GM10266 (cell line): ENCODE results near the gene TEX48.

Experiments used
- DNase-seq: peaks from one replicate; pipeline ENCODE4 v3.0.0; 2012; ENCODE audit errors: extremely low spot score
- TF ChIP-seq, protein P1 (sequence below): IDR thresholded peaks from 2 replicates; pipeline ENCODE4 v1.5.1; 2012; ENCODE audit warnings: mild to moderate bottlenecking, low read depth; ENCODE audit not compliant: control insufficient read depth, insufficient read depth; ENCODE audit errors: missing control alignments

The TEX48 gene

DNA sequence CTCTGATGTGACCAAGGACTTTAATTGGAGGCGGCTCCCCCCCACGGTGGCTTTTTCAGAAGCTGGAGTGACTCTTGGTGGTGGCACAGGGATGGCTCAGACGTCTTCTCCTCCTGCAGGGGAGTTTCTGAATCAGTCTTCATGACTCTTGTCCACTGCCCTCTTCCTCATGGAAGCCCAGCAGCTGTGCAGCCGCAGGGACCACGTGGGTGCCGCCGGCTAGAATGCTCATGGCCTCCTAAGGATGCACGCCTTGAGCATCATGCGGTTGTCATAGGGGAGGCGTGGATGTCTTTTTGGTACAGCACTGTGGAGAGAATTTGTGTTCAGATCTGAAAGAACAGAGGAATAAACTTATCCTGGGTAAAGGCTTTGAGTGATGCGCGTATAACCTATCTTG is 25.7 kb downstream of the TEX48 start:
- TF ChIP-seq, protein P1, sequence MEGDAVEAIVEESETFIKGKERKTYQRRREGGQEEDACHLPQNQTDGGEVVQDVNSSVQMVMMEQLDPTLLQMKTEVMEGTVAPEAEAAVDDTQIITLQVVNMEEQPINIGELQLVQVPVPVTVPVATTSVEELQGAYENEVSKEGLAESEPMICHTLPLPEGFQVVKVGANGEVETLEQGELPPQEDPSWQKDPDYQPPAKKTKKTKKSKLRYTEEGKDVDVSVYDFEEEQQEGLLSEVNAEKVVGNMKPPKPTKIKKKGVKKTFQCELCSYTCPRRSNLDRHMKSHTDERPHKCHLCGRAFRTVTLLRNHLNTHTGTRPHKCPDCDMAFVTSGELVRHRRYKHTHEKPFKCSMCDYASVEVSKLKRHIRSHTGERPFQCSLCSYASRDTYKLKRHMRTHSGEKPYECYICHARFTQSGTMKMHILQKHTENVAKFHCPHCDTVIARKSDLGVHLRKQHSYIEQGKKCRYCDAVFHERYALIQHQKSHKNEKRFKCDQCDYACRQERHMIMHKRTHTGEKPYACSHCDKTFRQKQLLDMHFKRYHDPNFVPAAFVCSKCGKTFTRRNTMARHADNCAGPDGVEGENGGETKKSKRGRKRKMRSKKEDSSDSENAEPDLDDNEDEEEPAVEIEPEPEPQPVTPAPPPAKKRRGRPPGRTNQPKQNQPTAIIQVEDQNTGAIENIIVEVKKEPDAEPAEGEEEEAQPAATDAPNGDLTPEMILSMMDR: no peak
- no peak for DNase-seq

DNA sequence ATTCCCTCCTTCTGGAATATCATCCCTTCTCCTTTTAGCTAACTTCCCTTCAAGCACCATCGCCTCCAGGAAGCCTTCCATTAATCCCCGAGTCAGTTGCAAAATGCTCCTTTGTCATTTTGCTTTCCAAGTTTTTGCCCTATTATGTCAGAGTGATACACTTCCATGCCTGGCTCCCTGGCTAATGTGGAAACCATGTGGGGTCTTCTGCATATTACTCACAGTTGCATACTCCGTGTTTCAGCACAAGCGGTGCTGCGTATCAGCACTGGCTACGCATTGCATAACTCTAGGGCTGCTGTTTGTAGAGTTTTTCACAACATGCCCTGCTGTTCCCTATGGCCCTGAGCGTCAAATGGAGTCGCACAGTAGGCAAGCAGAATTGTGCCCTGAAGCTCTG is 26.3 kb downstream of the TEX48 start:
- TF ChIP-seq, protein P1: no peak
- DNase-seq: no peak

DNA sequence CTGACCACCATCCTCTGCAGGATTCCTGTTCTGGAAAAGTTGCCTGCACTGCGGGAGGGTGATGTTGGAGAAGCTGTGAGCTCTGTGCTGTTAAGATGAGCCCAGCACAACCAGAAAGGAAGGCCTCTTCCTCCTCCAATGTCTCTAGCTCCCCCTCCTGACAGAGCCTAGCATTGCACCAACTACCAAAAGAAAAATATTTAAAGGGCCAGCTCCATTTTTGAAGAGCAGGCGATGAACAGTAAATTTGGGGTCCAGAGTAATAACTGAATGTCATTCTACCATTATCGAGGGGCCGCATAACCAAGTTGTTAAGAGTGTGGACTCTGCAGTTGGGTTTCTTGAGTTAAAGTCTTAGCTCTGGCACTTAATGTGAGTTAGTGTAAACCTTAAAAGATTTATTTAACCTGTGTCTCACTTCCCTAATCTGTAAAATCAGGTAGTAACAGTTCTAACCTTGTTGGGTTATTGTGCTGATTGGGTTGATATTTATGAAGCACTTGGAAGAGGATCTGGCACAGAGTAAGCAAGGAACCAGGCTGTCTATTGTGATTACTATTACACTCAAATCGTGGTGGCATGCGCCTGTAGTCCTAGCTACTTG is 28.3 kb downstream of the TEX48 start:
- TF ChIP-seq, protein P1: peak; percentile 91
- peak; percentile 65 for DNase-seq

DNA sequence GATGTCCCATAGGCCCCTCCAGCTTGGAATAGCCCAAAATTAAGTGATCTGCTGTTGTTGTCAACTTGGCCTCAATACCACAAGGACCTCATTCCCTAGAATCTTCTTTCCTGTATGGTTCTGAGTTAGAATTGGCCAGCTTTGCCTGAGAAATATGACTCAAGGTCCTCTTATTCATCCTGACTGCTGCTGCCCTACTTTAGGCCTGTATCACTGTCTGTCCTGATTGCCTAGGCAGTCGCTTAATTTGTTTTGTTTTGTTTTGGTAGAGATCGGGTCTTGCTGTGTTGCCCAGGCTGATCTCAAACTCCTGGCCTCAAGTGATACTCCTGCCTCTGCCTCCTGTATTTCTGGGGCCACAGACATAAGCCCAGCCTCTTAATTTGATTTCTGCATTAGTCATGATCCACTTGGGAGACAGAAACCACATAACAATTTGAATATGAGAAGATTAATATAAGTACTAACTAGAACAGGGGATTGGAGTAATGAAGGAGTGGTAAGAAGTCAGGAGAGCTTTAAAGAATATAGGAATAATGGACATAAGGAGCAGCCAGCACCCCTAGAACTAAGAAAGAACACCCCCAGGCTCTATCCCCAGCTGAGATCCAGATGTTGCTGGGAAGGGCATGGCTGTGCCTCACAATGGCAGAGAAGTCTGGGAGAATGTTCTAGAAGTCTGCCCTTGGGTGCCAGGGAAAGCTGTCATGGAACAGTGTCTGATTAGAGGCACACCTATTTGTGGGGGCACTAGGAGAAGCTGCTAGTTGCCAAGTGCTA is 29.0 kb downstream of the TEX48 start:
- DNase-seq: no peak
- TF ChIP-seq, protein P1: no peak

DNA sequence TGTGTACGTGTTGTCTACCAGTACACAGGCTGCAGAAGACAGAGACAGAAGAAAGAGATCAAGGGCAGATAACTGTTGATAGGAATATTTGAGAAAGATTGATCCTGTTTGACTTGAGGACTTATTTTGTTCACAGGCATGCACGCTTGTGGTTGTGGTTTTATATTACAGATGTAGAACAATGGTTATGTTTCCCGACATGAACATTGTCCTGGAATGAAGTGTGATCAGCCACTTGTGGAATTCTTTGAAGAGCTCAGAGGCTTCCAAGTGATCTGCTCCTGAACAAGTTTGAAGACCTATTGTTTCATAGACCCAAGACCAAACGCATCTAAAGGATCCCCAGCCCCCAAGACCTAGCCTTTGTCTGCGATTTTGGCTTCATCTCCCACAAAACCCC is 38.1 kb downstream of the TEX48 start:
- TF ChIP-seq, protein P1: no peak

DNA sequence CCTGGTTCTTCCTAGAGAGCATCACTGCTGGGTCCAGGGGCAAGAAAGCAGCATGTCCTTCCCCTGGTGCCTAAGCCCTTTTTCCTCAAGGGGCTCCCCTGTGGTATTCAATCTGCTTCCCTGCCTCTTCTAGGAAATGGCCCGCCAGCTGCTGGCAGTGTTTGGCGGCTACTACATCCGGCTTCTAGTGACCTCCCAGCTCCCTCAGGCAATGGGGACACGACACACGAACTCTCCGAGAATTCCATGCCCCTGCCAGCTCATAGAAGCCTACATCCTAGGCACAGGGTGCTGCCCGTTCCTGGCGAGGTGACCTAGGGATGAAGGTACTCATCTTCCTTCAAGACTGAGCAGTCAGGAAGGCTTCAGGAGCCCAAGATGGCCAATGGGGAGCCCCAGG is 39.0 kb downstream of the TEX48 start:
- no peak for DNase-seq
- TF ChIP-seq, protein P1: no peak

More for the DNA sequence above, 38.1 kb downstream of the TEX48 start:
- DNase-seq: no peak

DNA sequence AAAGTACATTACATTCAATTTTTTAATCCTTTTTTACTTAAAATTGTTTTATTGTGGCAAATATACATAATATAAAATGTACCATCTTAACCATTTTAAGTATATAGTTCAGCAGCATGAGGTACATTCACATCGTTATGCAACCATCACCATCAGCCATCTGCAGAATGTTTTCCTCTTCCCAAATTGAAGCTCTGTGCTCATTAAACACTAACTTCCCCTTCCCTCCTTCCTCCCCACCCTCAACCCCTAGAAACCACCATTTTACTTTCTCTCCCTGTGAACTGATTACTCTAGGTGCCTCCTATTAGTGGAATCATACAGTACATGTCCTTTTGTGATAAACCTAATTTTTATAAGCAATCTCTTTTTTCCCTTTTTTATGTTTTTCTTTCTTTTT is 40.0 kb downstream of the TEX48 start:
- TF ChIP-seq, protein P1: no peak
- no peak for DNase-seq
